CD4-positive, alpha-beta T cell treated with Interleukin-17A for 1 hour (primary cell): Measurements from ENCODE around the gene LRRC8E.
A peak's percentile ranks its signal among the peaks of the same experiment; 100 is the strongest.
"Not testable (repeated sequence)": the region's sequence is repeated elsewhere in the genome, so short reads cannot be mapped to it uniquely, and the experiment has no call there.

ENCODE experiments used
- DNase-seq: peaks from one replicate; pipeline ENCODE4 v3.0.0-alpha.2; 2020

Gene LRRC8E

DNA sequence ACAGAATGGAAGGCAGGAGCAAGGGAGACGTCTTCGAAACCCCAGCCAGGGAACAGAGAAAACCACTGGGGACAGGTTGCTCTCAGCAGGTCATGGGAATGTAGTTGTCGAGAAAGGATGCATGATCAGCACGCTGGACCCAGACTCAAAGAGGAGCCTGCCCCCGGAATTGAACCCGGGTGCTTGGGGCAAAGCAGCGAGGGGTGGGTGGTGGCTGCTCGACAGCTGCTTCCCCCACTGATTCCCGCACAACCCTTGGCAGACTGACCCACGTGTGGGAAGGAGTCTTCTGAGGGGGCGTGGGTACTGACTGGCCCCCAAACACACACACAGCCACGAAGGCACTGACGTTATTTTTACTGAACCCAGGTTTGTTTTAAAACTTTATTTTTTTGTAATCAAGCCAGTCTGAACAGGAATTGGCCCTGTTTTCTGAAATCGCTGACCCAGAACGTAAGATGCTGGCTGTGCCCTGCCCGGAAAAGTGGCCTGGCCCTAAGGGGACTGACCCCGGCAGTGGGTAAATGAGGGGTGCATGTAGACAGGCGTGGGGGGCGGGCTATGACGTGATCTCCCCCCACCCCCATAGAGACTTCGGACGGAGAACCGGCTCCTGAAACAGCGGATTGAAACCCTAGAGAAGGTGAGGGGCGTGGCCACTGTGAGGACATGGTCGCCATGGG, 32.7 kb upstream of the LRRC8E start:
- no peak for DNase-seq

DNA sequence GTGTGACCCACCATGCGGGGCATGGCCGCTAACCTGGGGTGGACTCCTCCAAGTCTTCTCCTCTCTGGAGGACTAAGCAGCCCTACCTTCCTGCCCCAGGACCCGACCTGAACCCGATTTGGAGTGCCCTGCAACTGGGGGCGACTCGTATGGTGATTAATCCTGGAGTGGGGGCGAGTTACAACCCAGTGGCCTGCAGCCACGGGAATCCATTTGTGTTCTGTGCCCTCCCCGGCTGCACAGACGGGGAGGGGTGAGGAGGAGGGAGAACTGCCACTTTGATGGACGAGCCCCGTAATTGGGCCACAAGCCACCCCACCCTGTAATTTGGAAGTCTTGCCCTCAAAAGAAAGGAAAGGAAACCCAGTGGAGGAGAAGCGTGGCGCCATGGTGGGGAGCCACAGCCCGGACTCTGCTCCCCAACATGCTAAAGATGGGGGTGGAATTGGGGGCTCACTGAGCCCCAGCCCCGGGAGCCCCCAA, 32.2 kb upstream of the LRRC8E start:
- no peak for DNase-seq

GRCh38 chr19:7856679-7857663, 31.3 kb upstream of the LRRC8E start:
- DNase-seq, result no peak

GRCh38 chr19:7857727-7858108, 30.6 kb upstream of the LRRC8E start:
- no peak for DNase-seq

DNA sequence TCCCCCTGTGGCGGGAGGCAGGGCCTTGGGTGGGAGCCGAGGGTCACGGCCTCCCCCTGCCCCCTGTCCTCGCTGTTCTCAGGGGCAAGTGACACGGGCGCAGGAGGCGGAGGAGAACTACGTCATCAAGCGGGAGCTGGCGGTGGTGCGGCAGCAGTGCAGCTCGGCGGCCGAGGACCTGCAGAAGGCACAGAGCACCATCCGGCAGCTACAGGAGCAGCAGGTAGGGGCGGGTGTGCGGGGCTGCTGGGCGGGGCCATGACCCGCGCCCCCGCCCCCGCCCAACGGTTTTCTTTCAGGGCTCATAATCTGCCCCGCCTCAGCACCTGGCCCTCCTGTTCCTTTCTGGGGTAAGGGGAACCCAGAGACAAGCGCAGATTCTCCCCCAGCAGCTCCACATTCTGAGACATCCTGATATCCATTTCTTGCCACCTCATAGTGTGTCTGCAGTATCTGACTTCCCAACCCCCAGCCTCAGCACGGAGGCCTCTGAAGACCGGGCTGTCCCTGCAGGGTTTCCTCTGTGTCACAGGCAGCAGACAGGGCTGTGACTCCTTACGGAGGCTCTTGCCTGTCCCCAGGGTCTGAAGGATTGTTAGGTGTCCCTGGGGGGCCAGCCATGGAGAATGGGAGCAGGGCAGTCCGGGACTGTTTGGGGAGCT, 30.1 kb upstream of the LRRC8E start:
- DNase-seq, result peak; percentile 10

GRCh38 chr19:7859087-7859486, 29.2 kb upstream of the LRRC8E start:
- DNase-seq, result not testable (repeated sequence)

DNA sequence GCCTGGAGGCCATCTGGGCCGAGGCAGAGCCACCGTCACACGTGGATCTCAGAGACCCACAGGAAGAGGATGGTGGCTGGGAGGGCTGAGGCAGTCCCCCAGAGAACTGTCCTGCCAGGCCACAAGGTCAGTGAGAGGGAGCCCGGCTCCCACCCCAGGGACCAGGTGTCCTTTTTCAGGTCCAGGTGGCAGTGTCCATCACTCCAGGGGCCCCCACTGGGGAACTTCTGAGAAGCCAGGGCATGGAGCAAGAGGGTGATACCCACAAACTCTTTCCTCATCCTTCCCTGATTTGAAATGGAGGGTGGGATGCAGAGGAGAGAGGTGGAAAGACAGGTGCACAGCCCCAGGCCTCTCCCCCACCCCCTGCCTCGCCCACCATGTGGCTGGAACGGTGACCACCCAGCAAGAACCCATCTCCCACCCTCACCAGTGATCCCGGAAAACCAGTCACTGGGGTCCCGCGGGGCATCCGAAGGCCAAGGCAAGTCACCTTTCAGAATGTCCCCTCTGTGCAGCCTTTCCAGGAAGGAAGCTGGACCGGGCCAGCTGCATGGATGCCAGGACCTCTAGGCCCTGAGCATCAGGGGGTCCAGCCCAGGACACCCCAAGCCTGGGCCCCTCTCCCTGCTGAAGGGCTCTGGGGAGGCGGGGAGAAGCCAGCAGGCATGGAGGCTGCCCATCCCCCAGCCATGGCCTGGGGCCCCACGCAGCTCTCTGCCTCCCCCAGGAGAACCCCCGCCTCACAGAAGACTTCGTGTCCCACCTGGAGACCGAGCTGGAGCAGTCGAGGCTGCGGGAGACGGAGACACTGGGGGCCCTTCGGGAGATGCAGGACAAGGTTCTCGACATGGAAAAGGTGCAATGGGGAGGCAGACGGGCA, 28.2 kb upstream of the LRRC8E start:
- DNase-seq, result no peak

DNA sequence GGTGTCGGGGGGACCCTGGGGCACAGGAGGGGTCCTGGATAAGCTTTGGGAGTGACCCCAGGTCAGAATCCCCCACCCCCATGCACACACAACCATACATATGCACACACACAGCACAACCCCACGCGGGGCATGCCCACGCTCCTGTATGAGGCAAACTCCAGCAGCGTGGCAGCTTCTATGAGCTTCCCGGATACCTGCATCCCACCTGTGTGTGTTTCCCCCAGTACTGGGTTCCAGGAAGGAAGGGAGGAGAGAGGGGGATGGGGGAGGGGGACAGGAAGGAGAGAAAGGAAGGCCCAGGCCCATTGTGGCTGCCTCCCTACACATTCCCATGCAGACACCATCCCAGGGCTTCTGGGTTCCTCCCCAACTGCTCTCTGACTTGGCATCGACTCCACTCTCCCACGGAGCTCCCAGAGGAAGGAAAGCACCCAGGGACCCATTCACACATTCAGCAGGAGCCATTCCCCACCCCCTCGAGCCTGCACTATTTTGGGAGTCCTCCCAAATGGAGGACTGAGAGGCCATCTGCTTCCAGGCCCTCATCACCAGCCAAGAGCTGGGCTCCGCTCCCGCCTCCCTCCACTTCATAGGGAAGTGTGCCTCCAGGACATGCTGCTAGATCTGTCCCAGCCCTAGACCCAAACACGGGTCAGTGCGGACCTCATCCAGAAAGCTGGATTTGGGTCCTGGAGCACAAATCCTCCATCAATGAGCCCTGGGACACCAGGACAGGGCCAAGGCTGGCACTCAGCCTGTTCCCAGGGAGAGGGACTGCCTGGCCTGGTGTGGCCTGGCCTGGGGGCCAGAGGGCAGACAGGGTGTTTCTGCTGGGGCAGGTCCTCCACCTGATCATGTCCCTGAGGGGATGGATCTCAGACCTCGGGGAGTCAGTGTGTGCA, 27.3 kb upstream of the LRRC8E start:
- DNase-seq, result no peak

GRCh38 chr19:7861619-7862412, 26.5 kb upstream of the LRRC8E start:
- no peak for DNase-seq

DNA sequence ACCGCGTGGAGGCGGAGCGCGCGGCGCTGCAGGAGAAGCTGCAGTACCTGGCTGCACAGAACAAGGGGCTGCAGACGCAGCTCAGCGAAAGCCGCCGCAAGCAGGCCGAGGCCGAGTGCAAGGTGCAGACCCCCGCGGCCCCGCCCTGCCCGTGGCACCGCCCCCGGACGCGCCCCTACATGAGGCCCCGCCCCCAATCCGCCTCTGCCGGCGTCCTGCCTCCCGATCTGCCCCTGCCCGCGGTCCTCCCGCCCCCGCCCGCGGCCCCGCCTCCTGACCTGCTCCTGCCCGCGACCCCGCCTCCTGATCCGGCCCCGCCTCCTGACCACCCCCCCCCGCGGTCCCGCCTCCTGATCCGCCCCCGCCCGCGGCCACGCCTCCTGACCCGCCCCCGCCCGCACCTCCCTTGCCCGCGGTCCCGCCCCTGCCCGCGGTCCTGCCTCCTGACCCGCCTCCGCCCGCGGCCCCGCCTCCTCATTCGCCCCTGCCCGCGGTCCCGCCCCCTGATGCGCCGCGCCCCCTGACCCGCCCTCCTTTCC, 25.8 kb upstream of the LRRC8E start:
- peak; percentile 81 for DNase-seq

GRCh38 chr19:7863157-7863970, 24.9 kb upstream of the LRRC8E start:
- DNase-seq, result peak; percentile 7

GRCh38 chr19:7863971-7864689, 24.2 kb upstream of the LRRC8E start:
- no peak for DNase-seq

GRCh38 chr19:7864690-7865074, 23.6 kb upstream of the LRRC8E start:
- DNase-seq, result no peak

- DNase-seq, result peak; percentile 31
Measured at GRCh38 chr19:7865262-7865911, 22.9 kb upstream of the LRRC8E start.

GRCh38 chr19:7866399-7867091, 21.8 kb upstream of the LRRC8E start:
- no peak for DNase-seq

DNA sequence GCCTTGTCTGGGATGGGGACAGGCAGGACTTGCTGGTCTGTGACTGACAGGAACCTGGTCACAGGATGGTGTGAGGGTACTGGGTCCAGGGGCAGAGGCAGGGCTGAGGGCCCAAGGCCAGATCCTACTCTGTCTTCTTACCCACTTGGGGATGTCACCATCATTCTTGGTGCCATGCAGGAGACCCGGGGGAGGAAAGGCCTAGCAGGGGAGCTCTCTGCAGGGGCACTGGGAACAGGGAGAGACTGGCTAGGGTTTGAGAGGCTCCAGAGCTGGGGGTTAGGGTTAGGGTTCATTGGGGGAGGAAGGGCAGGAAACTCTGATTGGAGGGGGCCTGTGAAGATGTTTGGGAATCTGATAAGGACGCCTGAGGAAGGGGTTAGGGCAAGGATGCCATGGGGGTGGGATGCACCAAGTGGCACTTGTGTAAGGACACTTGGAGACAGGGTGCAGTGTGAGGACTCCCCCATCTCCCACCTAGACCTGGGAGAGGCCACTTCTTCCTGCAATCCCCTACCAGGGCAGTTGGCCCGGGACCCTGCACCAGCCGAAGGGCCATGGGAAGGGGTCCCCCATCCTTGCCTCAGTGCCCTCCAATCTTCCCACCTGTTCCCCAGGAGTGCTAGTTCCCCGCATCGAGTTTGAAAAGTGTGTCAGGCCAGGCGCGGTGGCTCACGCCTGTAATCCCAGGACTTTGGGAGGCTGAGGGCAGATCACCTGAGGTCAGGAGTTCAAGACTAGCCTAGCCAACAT, 21.0 kb upstream of the LRRC8E start:
- no peak for DNase-seq

GRCh38 chr19:7868326-7868670, 20.0 kb upstream of the LRRC8E start:
- no peak for DNase-seq
